Left kidney (tissue), 2 donors: Measurements from ENCODE around the gene R3HDM4. TPM values are rescaled to one million over a fixed set of nuclear protein-coding genes. Genes with fewer than 3 reads are reported as not detected.

Experiments
- DNase-seq: peaks from one replicate; pipeline ENCODE4 v3.0.0-alpha.2; 2013
- polyA plus RNA-seq: library from polyadenylated mRNA; unstranded; fragments of 120-200 nt; gene quantifications from one replicate; pipeline ENCODE4 v1.2.1, GENCODE V29; 2013; ENCODE audit not compliant: insufficient read length

R3HDM4 gene
- polyA plus RNA-seq, 1 donor, result 34.8 TPM

GRCh38 chr19:932648-933552 is 19.9 kb upstream of the R3HDM4 start:
- no peak for DNase-seq

GRCh38 chr19:931860-932647 is 19.0 kb upstream of the R3HDM4 start:
- no peak for DNase-seq

- no peak for DNase-seq
These were observed 16.9 kb upstream of the R3HDM4 start for GRCh38 chr19:929891-930258.

GRCh38 chr19:929203-929890 is 16.3 kb upstream of the R3HDM4 start:
- no peak for DNase-seq

GRCh38 chr19:928471-929202 is 15.6 kb upstream of the R3HDM4 start:
- DNase-seq, result no peak

- DNase-seq, result no peak
These were observed 14.9 kb upstream of the R3HDM4 start for GRCh38 chr19:927780-928401.

- DNase-seq, result no peak
These were observed 14.3 kb upstream of the R3HDM4 start for GRCh38 chr19:927351-927779.

GRCh38 chr19:926589-927350 is 13.8 kb upstream of the R3HDM4 start:
- no peak for DNase-seq

- DNase-seq, result no peak
These were observed 13.2 kb upstream of the R3HDM4 start for GRCh38 chr19:926323-926588.

- DNase-seq, result peak; percentile 90
These were observed 12.7 kb upstream of the R3HDM4 start, which contains the start of gene ARID3A for GRCh38 chr19:925526-926322. ARID3A (plus strand) TSS chr19:926035; CDS start chr19:929529, 3,494 bp downstream.

- DNase-seq, result no peak
These were observed 12.1 kb upstream of the R3HDM4 start for GRCh38 chr19:925087-925525.

GRCh38 chr19:924553-925086 is 11.6 kb upstream of the R3HDM4 start:
- DNase-seq, result no peak

- DNase-seq, result no peak
These were observed 7.2 kb upstream of the R3HDM4 start for GRCh38 chr19:920051-920864.

GRCh38 chr19:919199-920050 is 6.4 kb upstream of the R3HDM4 start:
- no peak for DNase-seq

GRCh38 chr19:918481-919198 is 5.6 kb upstream of the R3HDM4 start:
- DNase-seq, result no peak

GRCh38 chr19:918152-918437 is 5.1 kb upstream of the R3HDM4 start:
- DNase-seq, result no peak
